H54 (cell line): Measurements from ENCODE around the gene SOX6.
"Not testable (repeated sequence)": the region's sequence is repeated elsewhere in the genome, so short reads cannot be mapped to it uniquely, and the experiment has no call there.

Source experiments
- DNase-seq: peaks from one replicate; pipeline ENCODE4 v3.0.0; 2011; ENCODE audit warnings: low spot score, mixed read lengths; ENCODE audit not compliant: insufficient read length
- FAIRE-seq: peaks from 3 replicates; lab custom pipeline; 2011; peaks lifted over from hg19 to GRCh38; lab: Jason Lieb, UNC
- POLR2A ChIP-seq: IDR thresholded peaks from 2 replicates; pipeline ENCODE4 v1.6.1; 2011; ENCODE audit warnings: low read depth, mild to moderate bottlenecking, low read length

Gene SOX6

GRCh38 chr11:16380941-16381568, 24.7 kb upstream of the SOX6 start:
- DNase-seq (no peak), FAIRE-seq (no peak)
- TF ChIP-seq POLR2A = no peak

- FAIRE-seq (no peak), DNase-seq (no peak)
- TF ChIP-seq POLR2A = no peak
These were observed 22.6 kb upstream of the SOX6 start for GRCh38 chr11:16378906-16379305.

- no peak for TF ChIP-seq POLR2A
- DNase-seq (no peak), FAIRE-seq (no peak)
These were observed 21.4 kb upstream of the SOX6 start for GRCh38 chr11:16377746-16378145.

- not testable (repeated sequence) for DNase-seq, FAIRE-seq
These were observed 19.3 kb upstream of the SOX6 start for GRCh38 chr11:16375664-16376063.

- no peak for DNase-seq
- no peak for TF ChIP-seq POLR2A
- no peak for FAIRE-seq
These were observed 17.4 kb upstream of the SOX6 start for GRCh38 chr11:16373768-16374167.

DNA sequence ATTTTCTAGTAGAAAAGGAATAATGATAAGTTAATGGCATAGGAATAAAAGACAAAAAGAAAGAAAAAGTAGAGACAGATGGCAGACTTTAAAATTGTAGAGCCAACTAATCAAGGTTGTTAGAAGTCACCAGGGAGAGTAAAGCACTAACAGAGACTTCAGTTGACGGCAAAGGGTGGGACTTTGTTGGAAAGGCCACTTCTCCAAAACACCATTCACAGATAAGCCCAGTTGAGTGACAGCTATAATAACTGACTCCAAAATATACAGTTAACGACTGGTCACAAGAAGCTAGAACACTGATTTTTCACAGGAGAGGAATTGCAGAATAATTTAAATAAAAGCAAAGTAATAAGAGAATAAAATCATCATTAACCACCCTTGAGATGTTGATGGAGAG, 16.0 kb upstream of the SOX6 start:
- DNase-seq = no peak
- no peak for TF ChIP-seq POLR2A
- FAIRE-seq = no peak

DNA sequence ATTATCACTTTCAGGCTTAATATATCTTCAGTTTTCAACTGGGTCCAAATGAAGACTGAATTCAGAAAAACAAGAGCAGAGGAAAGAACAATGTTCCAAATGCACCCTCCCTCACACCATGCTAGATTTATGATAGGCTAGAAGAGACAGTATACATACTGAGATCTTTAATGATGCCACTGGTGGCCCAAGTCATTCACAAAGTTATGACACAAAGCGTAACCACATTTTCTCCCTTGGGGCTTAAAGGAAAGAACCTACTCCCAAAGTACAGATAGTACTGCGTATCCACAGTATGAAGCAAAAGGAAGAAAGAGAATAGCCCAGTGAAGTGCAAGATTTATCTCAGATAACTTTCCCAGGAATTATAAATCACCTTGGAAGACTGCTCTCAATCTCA, 10.9 kb upstream of the SOX6 start:
- FAIRE-seq (no peak), DNase-seq (no peak)
- no peak for TF ChIP-seq POLR2A

GRCh38 chr11:16365581-16366228, 9.4 kb upstream of the SOX6 start:
- no peak for TF ChIP-seq POLR2A
- no peak for DNase-seq
- no peak for FAIRE-seq

DNA sequence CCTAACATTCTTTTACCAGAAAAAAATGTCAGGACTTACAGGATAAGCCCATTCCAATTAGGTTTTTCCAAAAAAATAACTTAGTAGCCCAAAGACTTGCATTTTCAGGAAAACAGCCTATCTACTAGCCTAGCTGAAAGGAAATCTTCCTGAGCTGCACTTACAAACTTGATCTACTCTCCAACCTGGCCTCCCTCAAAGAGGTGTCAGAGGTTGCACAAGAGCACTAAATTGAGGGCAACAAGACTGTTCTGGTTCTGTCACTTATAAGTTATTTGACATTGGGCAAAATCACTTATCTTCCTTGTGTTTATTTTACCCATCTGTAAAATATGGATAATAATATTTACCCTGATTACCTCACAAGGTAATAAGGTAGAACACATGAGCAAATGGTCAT, 7.9 kb upstream of the SOX6 start:
- TF ChIP-seq POLR2A = no peak
- FAIRE-seq (no peak), DNase-seq (no peak)

DNA sequence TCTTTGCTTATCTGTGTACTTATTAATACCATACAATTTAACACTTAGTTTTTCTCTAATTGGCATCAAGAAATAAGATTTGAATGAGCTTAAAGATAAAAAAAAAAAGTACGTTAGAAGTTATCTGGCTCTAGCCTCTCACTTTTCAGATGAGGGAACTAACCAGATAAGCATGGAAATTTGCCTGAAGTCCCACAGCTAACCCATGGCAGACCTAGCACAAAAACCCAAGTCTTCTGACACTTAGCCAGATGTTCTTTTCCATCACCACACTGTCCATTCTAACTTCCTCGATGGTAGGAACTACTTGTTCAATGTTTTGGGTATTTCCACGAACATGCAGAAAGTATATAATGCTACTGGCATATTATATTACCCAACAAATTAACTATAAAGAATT, 7.4 kb upstream of the SOX6 start:
- FAIRE-seq (no peak), DNase-seq (no peak)
- no peak for TF ChIP-seq POLR2A

GRCh38 chr11:16361108-16361865, 4.9 kb upstream of the SOX6 start:
- DNase-seq (no peak), FAIRE-seq (no peak)
- no peak for TF ChIP-seq POLR2A

GRCh38 chr11:16359369-16359768, 3.0 kb upstream of the SOX6 start:
- no peak for TF ChIP-seq POLR2A
- no peak for FAIRE-seq
- DNase-seq = no peak

DNA sequence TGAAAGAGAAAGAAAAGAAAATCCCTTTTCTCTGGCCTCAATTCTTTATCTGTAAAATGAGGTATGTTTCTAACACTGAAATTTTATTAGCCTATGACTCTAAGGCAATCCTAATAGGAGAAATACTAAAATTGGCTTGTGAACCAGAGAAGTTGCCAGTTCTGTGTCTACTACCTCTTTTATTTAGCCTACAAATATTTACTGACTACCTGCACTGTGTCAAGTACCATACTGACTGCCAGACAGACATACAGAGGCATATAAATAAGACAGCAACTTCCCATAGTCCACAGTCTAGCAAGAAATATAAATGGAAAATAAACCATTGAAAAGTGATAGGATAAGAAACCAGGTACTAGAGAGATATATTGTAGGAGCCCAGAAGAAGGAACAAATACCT, 2.4 kb upstream of the SOX6 start:
- FAIRE-seq = no peak
- TF ChIP-seq POLR2A = no peak
- no peak for DNase-seq

- FAIRE-seq = no peak
- TF ChIP-seq POLR2A = no peak
- DNase-seq = no peak
These were observed 1.4 kb upstream of the SOX6 start for GRCh38 chr11:16357775-16358174.
